Adrenal gland (tissue), 12 donors: ENCODE measurements around the gene GRB10. TPM values are rescaled to one million over a fixed set of nuclear protein-coding genes. Genes with fewer than 3 reads are reported as not detected.

Source experiments
- DNase-seq, 7 donors: peaks; one replicate each; pipeline ENCODE4 v3.0.0-alpha.2; 2019 to 2020
- H3K27ac ChIP-seq, 5 donors: fragments of 200-600 bp; sonication (generic) in 4 of 5; 1 replicate in 3 of 5; 2 replicates in 2 of 5; pipeline versions ENCODE4 v1.5.1 to v1.8.0; 2016 to 2020; ENCODE audit warnings: mild to moderate bottlenecking in 1 of 5
- H3K27me3 ChIP-seq: fragments of 200-600 bp; 2 replicates; pipeline ENCODE4 v1.8.0; 2021
- H3K36me3 ChIP-seq, 2 donors: fragments of 200-600 bp; replicated peaks in 1 of 2; 1 replicate in 1 of 2; 2 replicates in 1 of 2; pipeline versions ENCODE4 v1.5.1 to v1.8.0; 2018 to 2022
- H3K4me1 ChIP-seq, 2 donors: fragments of 200-600 bp; replicated peaks in 1 of 2; 1 replicate in 1 of 2; 2 replicates in 1 of 2; pipeline versions ENCODE4 v1.5.1 to v1.8.0; 2018 to 2021
- H3K4me3 ChIP-seq, 4 donors: fragments of 200-600 bp; sonication (generic) in 3 of 4; one replicate each; pipeline ENCODE4 v1.5.1; 2016 to 2018
- H3K9me3 ChIP-seq, 3 donors: fragments of 200-600 bp; sonication (generic) in 1 of 3; replicated peaks in 1 of 3; 1 replicate in 2 of 3; 2 replicates in 1 of 3; pipeline versions ENCODE4 v1.5.1 to v1.8.0; 2016 to 2021
- POLR2A ChIP-seq, 2 donors: fragments of 450-650 bp; IDR thresholded peaks; one replicate each; pipeline ENCODE4 v1.6.1; 2017; ENCODE audit warnings: antibody characterized with exemption in 2 of 2, mild to moderate bottlenecking in 2 of 2, moderate library complexity in 1 of 2
- whole genome bisulfite sequencing, 4 donors: extraction: QIAGEN DNeasy Blood & Tissue Kit in 2 of 4; methylation state at CpG; one replicate each; pipeline versions ENCODE4 v1.1.5 to v1.1.7; 2013 to 2017; 5-methylcytosine and 5-hydroxymethylcytosine counted together
- intact Hi-C, 2 donors: fragments of 100-400 bp; cut with DNase I; formaldehyde crosslinking; loops; one replicate each; pipeline versions ENCODE4 v1.14.1 to v1.15.0; 2022 to 2023
- polyA plus RNA-seq, 3 donors: library from polyadenylated mRNA; stranded (reverse); fragments of 200-250 nt in 2 of 3; fragments of 350-450 nt in 1 of 3; fragmentation: Illumina TruSeq in 1 of 3; extraction: RNeasy Lipid Tissue Mini Kit (QIAGEN cat#74804) in 1 of 3; gene quantifications; one replicate each; pipeline ENCODE4 v1.2.3, GENCODE V29; 2013 to 2014
- total RNA-seq, 9 donors: library from RNA; depleted of rRNA in 4 of 9; stranded (reverse); fragments of >200 nt in 4 of 9; fragments of 120-200 nt in 1 of 9; fragmentation: NEBNext Ultra II Directional in 1 of 9; extraction: Animal tissue kit (Norgen Biotek cat#: 25700) in 1 of 9; gene quantifications; one replicate each; pipeline versions ENCODE4 v1.1.0 to v1.2.4, GENCODE V29; 2013 to 2023
- TF ChIP-seq, protein P1 (sequence below), 6 experiments: fragments of 450-650 bp in 4 of 6; fragments of 200-600 bp in 2 of 6; sonication (generic) in 1 of 6; IDR thresholded peaks; 1 replicate in 5 of 6; 2 replicates in 1 of 6; pipeline versions ENCODE4 v1.5.1 to v1.8.0; 2016 to 2021; ENCODE audit warnings: antibody characterized with exemption in 6 of 6, mild to moderate bottlenecking in 2 of 6, moderate library complexity in 1 of 6
- donor health status: healthy with polysubstance abuse.
- donor health status: Bipolar disorder and iron deficiency.
- donor health status: DM: yes; HTN: yes; CAD: no.
- donor health status: DM: no; HTN: no; CAD: no.
- donor health status: DM: no; HTN: no; CAD: no.
- donor health status: DM: yes; HTN: yes; CAD: no.

GRB10 gene
- total and polyA plus RNA-seq, 12 donors, result 33.5 to 158 (median 67.3) TPM

DNA sequence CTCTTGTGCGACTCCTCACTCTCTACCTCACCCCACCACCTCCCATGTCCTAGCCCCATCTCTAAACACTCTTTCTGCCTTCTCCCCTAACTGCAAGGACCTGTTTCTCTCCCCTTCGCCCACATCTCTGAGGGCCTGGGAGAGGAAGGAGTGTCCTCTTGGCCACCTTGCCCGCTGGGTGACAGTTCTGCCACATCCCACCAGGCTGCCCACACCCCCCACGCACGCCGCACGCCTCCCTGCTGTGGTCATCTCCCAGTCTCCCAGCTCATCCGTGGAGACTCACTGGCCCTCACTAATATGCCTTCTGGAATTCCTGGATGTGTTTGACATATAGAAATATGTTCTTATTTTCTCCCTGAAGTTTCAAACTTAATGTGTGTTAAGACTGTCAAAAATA is 48.5 kb downstream of the GRB10 start:
- Histone ChIP-seq H3K27ac (no peak overlapping the region), H3K9me3 (no peaks in the 10 kb centered on the region), H3K4me1 (peaks cover 8 to 42% of the 10 kb centered on the region in 2 donors), H3K4me3 (no peak overlapping the region), H3K27me3 (no peaks in the 10 kb centered on the region), H3K36me3 (no peaks in the 10 kb centered on the region)
- intact Hi-C loops, result no loop called here
- TF ChIP-seq, protein P1, sequence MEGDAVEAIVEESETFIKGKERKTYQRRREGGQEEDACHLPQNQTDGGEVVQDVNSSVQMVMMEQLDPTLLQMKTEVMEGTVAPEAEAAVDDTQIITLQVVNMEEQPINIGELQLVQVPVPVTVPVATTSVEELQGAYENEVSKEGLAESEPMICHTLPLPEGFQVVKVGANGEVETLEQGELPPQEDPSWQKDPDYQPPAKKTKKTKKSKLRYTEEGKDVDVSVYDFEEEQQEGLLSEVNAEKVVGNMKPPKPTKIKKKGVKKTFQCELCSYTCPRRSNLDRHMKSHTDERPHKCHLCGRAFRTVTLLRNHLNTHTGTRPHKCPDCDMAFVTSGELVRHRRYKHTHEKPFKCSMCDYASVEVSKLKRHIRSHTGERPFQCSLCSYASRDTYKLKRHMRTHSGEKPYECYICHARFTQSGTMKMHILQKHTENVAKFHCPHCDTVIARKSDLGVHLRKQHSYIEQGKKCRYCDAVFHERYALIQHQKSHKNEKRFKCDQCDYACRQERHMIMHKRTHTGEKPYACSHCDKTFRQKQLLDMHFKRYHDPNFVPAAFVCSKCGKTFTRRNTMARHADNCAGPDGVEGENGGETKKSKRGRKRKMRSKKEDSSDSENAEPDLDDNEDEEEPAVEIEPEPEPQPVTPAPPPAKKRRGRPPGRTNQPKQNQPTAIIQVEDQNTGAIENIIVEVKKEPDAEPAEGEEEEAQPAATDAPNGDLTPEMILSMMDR (IDR thresholded peaks at IDR 0.05), result no peak
- TF ChIP-seq POLR2A (IDR thresholded peaks at IDR 0.05), result no peak
- WGBS, 4 donors, result 91 to 99% (median 93%) methylated on average over 8 of the region's 8 CpGs
- DNase-seq, result peak in 1 of 7 donors; percentile 12

DNA sequence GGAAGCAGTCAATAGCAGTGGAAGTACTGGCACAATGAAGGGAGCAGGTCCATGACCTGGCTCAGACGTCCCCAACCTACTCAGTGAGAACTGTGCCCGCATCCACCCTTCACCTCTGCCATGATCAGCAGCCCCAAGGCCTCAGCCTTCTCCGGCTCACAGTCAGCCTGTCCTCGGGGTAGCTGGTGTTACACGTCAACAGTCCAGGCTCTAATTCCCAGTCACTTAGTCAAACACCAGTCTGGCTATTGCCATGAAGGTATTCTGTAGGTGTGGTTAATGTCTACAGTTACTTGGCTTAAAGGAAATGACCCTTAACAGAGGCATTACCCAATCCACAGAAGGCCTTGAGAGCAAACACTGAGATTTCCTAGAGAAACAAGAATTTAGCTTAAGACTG is 49.1 kb downstream of the GRB10 start:
- no peak for TF ChIP-seq POLR2A (IDR thresholded peaks at IDR 0.05)
- TF ChIP-seq, protein P1 (IDR thresholded peaks at IDR 0.05), result no peak
- Histone ChIP-seq H3K4me3 (no peak overlapping the region), H3K4me1 (peaks cover 8 to 45% of the 10 kb centered on the region in 2 donors), H3K27me3 (no peaks in the 10 kb centered on the region), H3K9me3 (no peaks in the 10 kb centered on the region), H3K36me3 (no peaks in the 10 kb centered on the region), H3K27ac (no peak overlapping the region)
- 52 to 80% (median 64%) methylated on average over 1 to 5 of the region's 5 CpGs for WGBS, 4 donors
- peak in 2 of 7 donors; percentile 24 to 59 for DNase-seq
- intact Hi-C loops, result no loop called here

DNA sequence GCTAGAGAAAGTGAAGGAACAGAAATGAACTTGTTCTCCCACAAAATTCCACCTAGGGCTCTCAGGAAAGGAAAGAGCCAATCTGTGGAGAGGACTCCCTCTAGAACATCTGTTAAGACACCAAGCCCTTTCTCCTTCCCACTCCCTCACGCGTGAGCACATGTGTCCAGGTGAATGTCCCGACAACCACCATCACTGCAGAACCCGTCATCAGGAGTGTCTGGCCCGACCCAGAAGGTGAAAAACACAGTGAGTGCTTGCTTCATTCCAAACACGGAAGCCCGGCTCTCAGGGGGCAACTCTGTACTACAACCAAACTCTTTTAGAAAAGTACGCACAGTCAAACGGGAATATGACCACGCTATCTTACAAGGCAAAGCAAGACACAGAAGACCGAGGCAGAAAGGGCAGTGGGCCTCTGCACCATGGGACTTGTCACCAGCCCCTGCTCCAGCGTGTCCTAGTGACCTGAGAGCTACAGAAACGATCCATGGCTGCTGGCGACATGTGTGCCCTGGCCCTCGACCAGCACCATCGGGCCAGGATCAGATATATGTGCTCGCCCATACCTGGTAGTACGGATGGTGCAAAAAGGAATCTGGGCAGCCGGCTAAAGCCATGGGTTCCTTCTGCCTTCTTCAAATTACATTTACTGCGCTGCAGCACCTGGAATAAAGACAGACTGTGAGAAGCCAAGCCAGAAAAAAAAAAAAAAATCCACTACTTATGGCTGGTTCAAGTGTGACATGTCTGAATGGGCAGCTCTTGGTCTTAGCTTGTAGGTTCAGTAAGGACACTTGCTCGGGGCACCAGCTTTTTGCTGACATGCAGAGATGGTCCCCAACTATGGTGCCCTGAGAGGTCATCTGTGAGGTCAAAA is 50.8 kb downstream of the GRB10 start:
- Histone ChIP-seq H3K4me3 (no peak overlapping the region), H3K4me1 (peaks cover 8 to 57% of the 10 kb centered on the region in 2 donors), H3K27me3 (no peaks in the 10 kb centered on the region), H3K36me3 (no peaks in the 10 kb centered on the region), H3K27ac (no peak overlapping the region), H3K9me3 (no peaks in the 10 kb centered on the region)
- WGBS, 4 donors, result 89 to 96% (median 94%) methylated on average over 16 to 21 of the region's 21 CpGs
- DNase-seq, result peak in 2 of 7 donors; percentile 13 to 46
- intact Hi-C loops, result no loop called here
- TF ChIP-seq, protein P1 (IDR thresholded peaks at IDR 0.05), result no peak
- no peak for TF ChIP-seq POLR2A (IDR thresholded peaks at IDR 0.05)

DNA sequence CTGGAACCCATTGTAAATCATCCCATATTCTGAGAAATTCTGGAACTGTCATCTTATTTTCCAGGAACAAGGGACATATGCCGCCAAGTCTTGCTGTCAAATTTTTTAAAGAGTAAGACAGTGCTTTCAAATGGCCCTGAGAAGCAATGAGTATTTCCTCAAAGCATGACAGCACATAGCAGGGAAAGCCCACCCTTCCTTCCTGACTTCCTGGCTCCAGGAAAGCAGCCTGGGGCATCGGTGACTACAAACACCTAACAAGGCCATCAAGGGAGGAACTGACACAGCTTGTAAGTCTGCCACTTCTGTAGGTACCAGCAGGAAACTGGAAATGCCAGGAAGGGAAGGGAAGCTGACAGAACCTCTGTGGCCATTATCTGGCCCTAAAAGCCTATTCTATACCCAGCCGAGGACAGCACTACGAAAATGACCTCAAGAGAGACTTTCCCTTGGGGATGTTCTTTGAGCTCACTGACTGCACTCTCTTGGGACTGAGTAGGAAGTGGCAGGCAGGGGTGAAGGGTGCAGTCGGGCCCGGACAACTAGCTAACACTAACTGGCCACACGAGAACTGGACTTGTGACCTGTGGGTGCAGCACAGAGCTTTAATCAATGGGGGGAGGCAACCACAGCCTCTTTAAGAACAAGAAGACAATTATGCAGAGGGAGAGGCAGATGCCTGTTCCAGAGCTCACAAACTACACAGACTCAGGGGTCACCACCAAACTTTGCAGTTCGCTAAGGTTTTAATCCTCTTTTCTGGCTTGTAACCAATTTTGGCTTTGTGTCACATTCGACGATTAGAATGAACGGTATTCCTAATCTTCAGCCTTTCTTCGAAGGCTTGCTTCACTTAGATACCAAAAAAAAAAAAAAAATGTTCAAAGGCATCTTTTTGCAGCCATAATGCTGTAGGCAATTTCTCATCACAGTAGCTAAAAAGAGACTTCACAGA is 52.0 kb downstream of the GRB10 start:
- H3K4me3 ChIP-seq, result no peak overlapping the region
- intact Hi-C loops, result no loop called here
- H3K9me3 ChIP-seq, result no peaks in the 10 kb centered on the region
- H3K36me3 ChIP-seq, result no peaks in the 10 kb centered on the region
- TF ChIP-seq, protein P1 (IDR thresholded peaks at IDR 0.05), result no peak
- TF ChIP-seq POLR2A (IDR thresholded peaks at IDR 0.05), result no peak
- H3K27ac ChIP-seq, result peak overlapping the region in 3 of 5 donors; percentile 41 to 78 (median 65)
- H3K27me3 ChIP-seq, result no peaks in the 10 kb centered on the region
- peaks cover 8 to 69% of the 10 kb centered on the region in 2 donors for H3K4me1 ChIP-seq
- peak in 6 of 7 donors; percentile 19 to 67 (median 52) for DNase-seq
- 52 to 64% (median 61%) methylated on average over 12 of the region's 12 CpGs for WGBS, 4 donors
